Airway epithelial cell (primary cell): Measurements from ENCODE around the gene HS3ST2. TPM values are rescaled to one million over a fixed set of nuclear protein-coding genes. Genes with fewer than 3 reads are reported as not detected.

Source experiments
- total RNA-seq: library from RNA; depleted of rRNA; stranded (reverse); fragments of >200 nt; gene quantifications from 2 replicates; pipeline ENCODE4 v1.2.3, GENCODE V29; 2015

Gene HS3ST2
- 0.14 and 0.35 TPM in 2 replicates for total RNA-seq

DNA sequence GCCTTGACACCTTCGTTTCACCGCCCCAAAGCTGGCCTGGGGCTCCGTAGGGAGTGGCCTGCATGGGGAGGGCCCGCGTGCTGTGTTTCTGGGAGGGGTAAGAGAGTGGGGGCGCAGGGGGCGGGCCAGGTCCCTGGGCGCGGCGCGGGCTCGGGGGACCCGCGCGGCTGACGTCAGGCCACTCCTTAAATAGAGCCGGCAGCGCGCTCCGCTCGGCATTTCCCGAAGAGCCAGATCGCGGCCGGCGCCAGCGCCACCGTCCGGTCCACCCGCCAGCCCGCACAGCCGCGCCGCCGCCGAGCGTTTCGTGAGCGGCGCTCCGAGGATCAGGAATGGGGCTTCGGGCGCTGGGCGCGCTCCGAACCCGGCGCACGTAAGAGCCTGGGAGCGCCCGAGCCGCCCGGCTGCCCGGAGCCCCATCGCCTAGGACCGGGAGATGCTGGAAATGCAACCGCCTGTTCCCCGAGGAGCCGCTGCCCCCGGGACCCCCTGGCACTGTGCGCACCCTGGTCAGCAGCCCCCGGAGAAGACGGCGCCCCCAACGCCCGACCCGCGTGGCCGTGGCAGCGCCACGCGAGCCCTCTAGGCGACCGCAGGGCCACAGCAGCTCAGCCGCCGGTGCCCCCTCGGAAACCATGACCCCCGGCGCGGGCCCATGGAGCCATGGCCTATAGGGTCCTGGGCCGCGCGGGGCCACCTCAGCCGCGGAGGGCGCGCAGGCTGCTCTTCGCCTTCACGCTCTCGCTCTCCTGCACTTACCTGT, at the start of gene HS3ST2:
TSS of gene HS3ST2 (plus strand) at position 215 of the 763 bp plus-strand sequence. CDS start at position 664, 449 bp downstream.

